Stomach (tissue), 4 donors: ENCODE measurements around the gene NR2E3.

Experiments used
- POLR2A ChIP-seq, 4 donors: fragments of 450-650 bp; IDR thresholded peaks; one replicate each; pipeline ENCODE4 v1.6.1; 2016; ENCODE audit warnings: antibody characterized with exemption in 4 of 4, control low read depth in 2 of 4, mild to moderate bottlenecking in 1 of 4, moderate library complexity in 1 of 4
- POLR2AphosphoS5 ChIP-seq, 3 donors: sonication (generic); formaldehyde crosslinking; IDR thresholded peaks; one replicate each; pipeline ENCODE4 v1.6.1; 2016; ENCODE audit warnings: antibody characterized with exemption in 3 of 3
- TF ChIP-seq, protein P1 (sequence below), 7 experiments: fragments of 450-650 bp in 4 of 7; fragments of 200-600 bp in 3 of 7; sonication (generic) in 3 of 7; IDR thresholded peaks; one replicate each; pipeline ENCODE4 v1.5.1; 2016 to 2019; ENCODE audit warnings: antibody characterized with exemption in 7 of 7, control low read depth in 2 of 7, mild to moderate bottlenecking in 1 of 7

DNA sequence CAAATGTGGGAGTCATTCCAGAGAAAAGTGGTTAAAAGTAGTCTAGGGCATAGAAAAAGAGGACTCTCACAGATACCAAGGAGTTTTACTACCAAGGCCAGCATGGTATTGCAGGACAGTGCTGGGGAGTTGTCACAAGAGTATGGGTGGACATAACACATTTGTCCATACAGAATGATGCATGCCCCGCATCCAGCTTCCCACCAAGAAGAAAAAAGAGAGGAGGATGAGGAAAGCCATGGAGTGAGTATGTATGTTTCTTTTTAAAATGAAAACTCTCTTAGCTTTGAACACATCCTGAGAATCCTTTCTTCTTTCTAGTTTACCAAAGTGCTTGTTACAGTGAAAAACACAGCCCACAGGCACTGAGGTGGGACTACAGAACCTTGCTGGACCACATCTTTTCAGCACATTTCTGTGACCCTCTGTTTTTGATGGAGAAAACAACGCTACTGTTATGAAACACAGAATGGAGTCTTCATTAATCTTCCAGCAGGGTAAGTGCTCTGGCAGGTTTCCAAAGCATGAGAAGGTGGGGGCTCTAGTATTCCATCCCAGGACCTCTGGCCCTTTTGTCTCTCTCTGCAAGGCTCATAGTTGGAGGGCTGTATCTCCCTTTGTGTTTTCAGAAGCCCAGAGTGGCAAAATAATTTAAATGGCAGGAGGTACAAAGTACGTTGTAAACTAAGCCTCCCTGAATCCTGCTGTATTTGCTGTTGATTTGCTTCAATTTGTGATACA is 12.7 kb downstream of the NR2E3 start:
- TF ChIP-seq, protein P1, sequence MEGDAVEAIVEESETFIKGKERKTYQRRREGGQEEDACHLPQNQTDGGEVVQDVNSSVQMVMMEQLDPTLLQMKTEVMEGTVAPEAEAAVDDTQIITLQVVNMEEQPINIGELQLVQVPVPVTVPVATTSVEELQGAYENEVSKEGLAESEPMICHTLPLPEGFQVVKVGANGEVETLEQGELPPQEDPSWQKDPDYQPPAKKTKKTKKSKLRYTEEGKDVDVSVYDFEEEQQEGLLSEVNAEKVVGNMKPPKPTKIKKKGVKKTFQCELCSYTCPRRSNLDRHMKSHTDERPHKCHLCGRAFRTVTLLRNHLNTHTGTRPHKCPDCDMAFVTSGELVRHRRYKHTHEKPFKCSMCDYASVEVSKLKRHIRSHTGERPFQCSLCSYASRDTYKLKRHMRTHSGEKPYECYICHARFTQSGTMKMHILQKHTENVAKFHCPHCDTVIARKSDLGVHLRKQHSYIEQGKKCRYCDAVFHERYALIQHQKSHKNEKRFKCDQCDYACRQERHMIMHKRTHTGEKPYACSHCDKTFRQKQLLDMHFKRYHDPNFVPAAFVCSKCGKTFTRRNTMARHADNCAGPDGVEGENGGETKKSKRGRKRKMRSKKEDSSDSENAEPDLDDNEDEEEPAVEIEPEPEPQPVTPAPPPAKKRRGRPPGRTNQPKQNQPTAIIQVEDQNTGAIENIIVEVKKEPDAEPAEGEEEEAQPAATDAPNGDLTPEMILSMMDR (IDR thresholded peaks at IDR 0.05) = no peak
- TF ChIP-seq POLR2A (IDR thresholded peaks at IDR 0.05) = no peak
- no peak for TF ChIP-seq POLR2AphosphoS5 (IDR thresholded peaks at IDR 0.05)
